Body of pancreas (tissue), 4 donors: ENCODE results near the gene TXNDC16.

ENCODE experiments used
- POLR2A ChIP-seq, 3 donors: fragments of 450-650 bp; IDR thresholded peaks; one replicate each; pipeline ENCODE4 v1.6.1; 2016; ENCODE audit warnings: antibody characterized with exemption in 3 of 3, mild to moderate bottlenecking in 2 of 3
- TF ChIP-seq, protein P1 (sequence below), 7 experiments: fragments of 450-650 bp in 4 of 7; fragments of 200-600 bp in 3 of 7; sonication (generic) in 3 of 7; IDR thresholded peaks; one replicate each; pipeline ENCODE4 v1.5.1; 2016 to 2019; ENCODE audit warnings: antibody characterized with exemption in 7 of 7

DNA sequence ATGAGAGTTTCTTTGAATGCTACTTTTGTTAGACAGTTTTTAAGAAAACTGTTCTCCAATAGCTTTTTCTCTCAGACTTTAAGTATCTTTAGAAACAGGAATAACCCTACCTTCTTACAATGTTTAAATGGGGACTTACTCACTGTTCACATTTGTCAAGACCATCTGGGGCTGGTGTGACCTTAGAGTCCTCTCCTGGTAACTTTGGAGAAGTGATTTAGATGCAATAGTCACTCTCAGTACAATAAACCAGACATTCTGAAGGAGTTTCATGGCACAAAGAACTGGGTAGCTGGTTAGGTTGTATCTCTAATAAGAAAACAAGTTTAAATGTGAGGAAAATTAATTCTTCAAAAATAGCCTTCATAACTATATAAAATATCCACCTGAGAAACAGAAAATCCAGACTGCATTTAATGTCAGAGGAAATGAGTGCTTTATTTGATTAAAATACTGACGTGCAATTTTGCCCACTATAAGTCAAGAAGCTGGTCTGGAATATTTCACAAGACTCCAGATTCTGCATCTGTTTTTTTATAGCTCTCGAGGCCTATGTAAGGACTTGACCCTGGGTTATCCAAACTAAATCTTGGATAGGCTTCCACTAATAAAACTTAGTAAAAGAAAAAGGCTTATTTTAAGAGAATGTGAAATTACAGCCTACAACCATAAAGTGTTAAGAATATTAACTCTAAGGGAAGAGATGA is 129.5 kb downstream of the TXNDC16 start:
- TF ChIP-seq, protein P1, sequence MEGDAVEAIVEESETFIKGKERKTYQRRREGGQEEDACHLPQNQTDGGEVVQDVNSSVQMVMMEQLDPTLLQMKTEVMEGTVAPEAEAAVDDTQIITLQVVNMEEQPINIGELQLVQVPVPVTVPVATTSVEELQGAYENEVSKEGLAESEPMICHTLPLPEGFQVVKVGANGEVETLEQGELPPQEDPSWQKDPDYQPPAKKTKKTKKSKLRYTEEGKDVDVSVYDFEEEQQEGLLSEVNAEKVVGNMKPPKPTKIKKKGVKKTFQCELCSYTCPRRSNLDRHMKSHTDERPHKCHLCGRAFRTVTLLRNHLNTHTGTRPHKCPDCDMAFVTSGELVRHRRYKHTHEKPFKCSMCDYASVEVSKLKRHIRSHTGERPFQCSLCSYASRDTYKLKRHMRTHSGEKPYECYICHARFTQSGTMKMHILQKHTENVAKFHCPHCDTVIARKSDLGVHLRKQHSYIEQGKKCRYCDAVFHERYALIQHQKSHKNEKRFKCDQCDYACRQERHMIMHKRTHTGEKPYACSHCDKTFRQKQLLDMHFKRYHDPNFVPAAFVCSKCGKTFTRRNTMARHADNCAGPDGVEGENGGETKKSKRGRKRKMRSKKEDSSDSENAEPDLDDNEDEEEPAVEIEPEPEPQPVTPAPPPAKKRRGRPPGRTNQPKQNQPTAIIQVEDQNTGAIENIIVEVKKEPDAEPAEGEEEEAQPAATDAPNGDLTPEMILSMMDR (IDR thresholded peaks at IDR 0.05) = no peak
- no peak for TF ChIP-seq POLR2A (IDR thresholded peaks at IDR 0.05)
